Iris pigment epithelial cell (primary cell): Measurements from ENCODE around the gene ZFHX3.

Experiments used
- DNase-seq: peaks from one replicate; pipeline ENCODE4 v3.0.0-alpha.2; 2011; ENCODE audit warnings: low read depth

ZFHX3 gene

GRCh38 chr16:73054813-73055482 lies 7.0 kb upstream of the ZFHX3 start:
- DNase-seq, result peak; percentile 80

GRCh38 chr16:73054498-73054812 lies 6.5 kb upstream of the ZFHX3 start:
- DNase-seq, result no peak

- DNase-seq, result no peak
Observed at GRCh38 chr16:73054125-73054484, 6.2 kb upstream of the ZFHX3 start.

- peak; percentile 83 for DNase-seq
Observed at GRCh38 chr16:73053364-73054124, 5.6 kb upstream of the ZFHX3 start.

GRCh38 chr16:73053038-73053363 lies 5.1 kb upstream of the ZFHX3 start:
- no peak for DNase-seq

GRCh38 chr16:73052576-73052975 lies 4.6 kb upstream of the ZFHX3 start:
- no peak for DNase-seq

- DNase-seq, result no peak
Observed at GRCh38 chr16:73051961-73052360, 4.0 kb upstream of the ZFHX3 start.

GRCh38 chr16:73051226-73051625 lies 3.3 kb upstream of the ZFHX3 start:
- no peak for DNase-seq

GRCh38 chr16:73050201-73051099 lies 2.5 kb upstream of the ZFHX3 start:
- DNase-seq, result no peak

- no peak for DNase-seq
Observed at GRCh38 chr16:73049511-73049910, 1.6 kb upstream of the ZFHX3 start.

GRCh38 chr16:73049091-73049490 lies 1.2 kb upstream of the ZFHX3 start:
- no peak for DNase-seq

- DNase-seq, result no peak
Observed at GRCh38 chr16:73048292-73049080, 558 bp upstream of the ZFHX3 start.

- no peak for DNase-seq
Observed at GRCh38 chr16:73047221-73047535, 750 bp downstream of the ZFHX3 start.

- no peak for DNase-seq
Observed at GRCh38 chr16:73046849-73047214, 1.1 kb downstream of the ZFHX3 start.

GRCh38 chr16:73046202-73046848 lies 1.6 kb downstream of the ZFHX3 start:
- DNase-seq, result no peak

- DNase-seq, result peak; percentile 49
Observed at GRCh38 chr16:73043828-73044467, 4.0 kb downstream of the ZFHX3 start.

GRCh38 chr16:73042807-73043206 lies 5.1 kb downstream of the ZFHX3 start:
- no peak for DNase-seq

GRCh38 chr16:73041676-73042075 lies 6.3 kb downstream of the ZFHX3 start:
- no peak for DNase-seq

GRCh38 chr16:73040735-73041402 lies 7.1 kb downstream of the ZFHX3 start:
- DNase-seq, result no peak

GRCh38 chr16:73040136-73040535 lies 7.8 kb downstream of the ZFHX3 start:
- no peak for DNase-seq
